AG04450 (cell line): ENCODE data around the gene SNPH. TPM values are rescaled to one million over a fixed set of nuclear protein-coding genes. Genes with fewer than 3 reads are reported as not detected.

ENCODE experiments used
- CTCF ChIA-PET: fragments of 300-600, 350-600 bp; formaldehyde crosslinking; extraction: SDS; loops from one replicate; lab custom pipeline; 2022; ENCODE audit warnings: antibody characterized with exemption, inconsistent platforms; lab: Charles Lee
- POLR2A ChIA-PET: fragments of 350-600 bp; formaldehyde crosslinking; extraction: SDS; loops from one replicate; lab custom pipeline; 2021; ENCODE audit warnings: antibody characterized with exemption, inconsistent platforms; lab: Yijun Ruan, JAX
- DNase-seq: peaks from one replicate; pipeline ENCODE4 v3.0.0-alpha.2; 2011; ENCODE audit warnings: low read depth, low spot score
- H3K27ac ChIP-seq: one replicate; pipeline ENCODE4 v1.5.1; 2012; ENCODE audit warnings: low read depth, low read length, control low read depth
- H3K27me3 ChIP-seq: one replicate; pipeline ENCODE4 v1.6.0; 2012; ENCODE audit warnings: low read length; ENCODE audit not compliant: control insufficient read depth, insufficient read depth
- H3K4me3 ChIP-seq: 2 replicates; pipeline ENCODE4 v1.5.1; 2011; ENCODE audit warnings: mild to moderate bottlenecking, low read depth, low read length, control low read depth
- H3K9me3 ChIP-seq: 2 replicates; pipeline ENCODE4 v1.5.1; 2012; ENCODE audit warnings: low read length; ENCODE audit not compliant: control insufficient read depth, insufficient read depth
- CTCF ChIP-seq: IDR thresholded peaks from 2 replicates; pipeline ENCODE4 v1.5.1; 2011; ENCODE audit warnings: low read depth, low read length, control low read depth, inconsistent platforms
- polyA plus RNA-seq: library from polyadenylated mRNA; depleted of rRNA; stranded (reverse); fragments of >200 nt; gene quantifications from 2 replicates; pipeline ENCODE4 v1.2.3, GENCODE V29; 2011

SNPH gene
- polyA plus RNA-seq, 1 experiment: 1.5 TPM

GRCh38 chr20:1265226-1265915 is 723 bp upstream of the SNPH start:
- CTCF ChIA-PET: interaction anchor here (0.7 to 1.1 kb wide), 3 partner anchors 17 to 172 kb away, joined by 3 read pairs; partner anchors contain the start of gene RAD21L1
- Histone ChIP-seq H3K27ac (no peak overlapping the region), H3K9me3 (0 out of 2 replicates have a peak, but pooled peaks cover 3% of the 10 kb centered on the region), H3K4me3 (peak overlapping the region; percentile 70), H3K27me3 (no peaks in the 10 kb centered on the region)
- no peak for TF ChIP-seq CTCF
- POLR2A ChIA-PET: interaction anchor here (0.9 kb wide), 1 partner anchor 23 kb away, joined by 3 read pairs; no protein-coding TSS in a partner anchor
- DNase-seq: no peak

- no peaks in the 10 kb centered on the region for H3K27me3 ChIP-seq
- CTCF ChIA-PET: interaction anchor here (0.7 to 1.1 kb wide), 3 partner anchors 18 to 171 kb away, joined by 3 read pairs; partner anchors contain the start of gene RAD21L1
- H3K9me3 ChIP-seq: 0 out of 2 replicates have a peak, but pooled peaks cover 3% of the 10 kb centered on the region
- DNase-seq: no peak
- POLR2A ChIA-PET: interaction anchor here (0.9 kb wide), 1 partner anchor 24 kb away, joined by 3 read pairs; no protein-coding TSS in a partner anchor
- no peak overlapping the region for H3K27ac ChIP-seq
- no peak for TF ChIP-seq CTCF
- peak overlapping the region; percentile 70 for H3K4me3 ChIP-seq
Observed at GRCh38 chr20:1265916-1266166, 253 bp upstream of the SNPH start.

- no peak for TF ChIP-seq CTCF
- H3K4me3 ChIP-seq: peak overlapping the region; percentile 70
- no peak for DNase-seq
- no peak overlapping the region for H3K27ac ChIP-seq
- 0 out of 2 replicates have a peak, but pooled peaks cover 3% of the 10 kb centered on the region for H3K9me3 ChIP-seq
- H3K27me3 ChIP-seq: no peaks in the 10 kb centered on the region
- ChIA-PET CTCF (interaction anchor here (0.7 to 1.7 kb wide), 2 partner anchors 31 to 201 kb away, joined by 5 read pairs; no protein-coding TSS in a partner anchor), POLR2A (interaction anchor here (1.1 kb wide), 1 partner anchor 199 kb away, joined by 3 read pairs; the partner anchor contains the start of gene NSFL1C)
Observed at GRCh38 chr20:1267161-1267560, 1.1 kb downstream of the SNPH start.

- POLR2A ChIA-PET: no interaction called here
- CTCF ChIA-PET: interaction anchor here (1.7 kb wide), 1 partner anchor 201 kb away, joined by 5 read pairs; no protein-coding TSS in a partner anchor
- H3K27me3 ChIP-seq: no peaks in the 10 kb centered on the region
- no peak overlapping the region for H3K27ac ChIP-seq
- no peak for TF ChIP-seq CTCF
- H3K4me3 ChIP-seq: no peak overlapping the region
- DNase-seq: no peak
- no peaks in the 10 kb centered on the region for H3K9me3 ChIP-seq
Observed at GRCh38 chr20:1267809-1268374, 1.8 kb downstream of the SNPH start.

- Histone ChIP-seq H3K27ac (no peak overlapping the region), H3K9me3 (no peaks in the 10 kb centered on the region), H3K27me3 (no peaks in the 10 kb centered on the region), H3K4me3 (no peak overlapping the region)
- no peak for DNase-seq
- CTCF ChIA-PET: no interaction called here
- no peak for TF ChIP-seq CTCF
- POLR2A ChIA-PET: no interaction called here
Observed at GRCh38 chr20:1269235-1269634, 3.1 kb downstream of the SNPH start.
